GM23248 (cell line): ENCODE measurements around the gene VIPR2. TPM values are rescaled to one million over a fixed set of nuclear protein-coding genes. Genes with fewer than 3 reads are reported as not detected.

Experiments
- DNase-seq: peaks from one replicate; pipeline ENCODE4 v3.0.0-alpha.2; 2015
- H2AFZ ChIP-seq: fragments of 200-600 bp; sonication (generic); 2 replicates; pipeline ENCODE4 v1.6.1; 2016; ENCODE audit warnings: antibody characterized with exemption
- H3F3A ChIP-seq: fragments of 200-600 bp; sonication (generic); 2 replicates; pipeline ENCODE4 v1.6.1; 2016; ENCODE audit warnings: mild to moderate bottlenecking, antibody characterized with exemption, mixed run types; ENCODE audit not compliant: insufficient read depth
- H3K27ac ChIP-seq: fragments of 200-600 bp; sonication (generic); 2 replicates; pipeline ENCODE4 v1.5.1; 2016; ENCODE audit warnings: mild to moderate bottlenecking
- H3K27me3 ChIP-seq: fragments of 200-600 bp; sonication (generic); replicated peaks from 2 replicates; pipeline ENCODE4 v1.6.1; 2016; ENCODE audit warnings: mild to moderate bottlenecking; ENCODE audit not compliant: insufficient read depth
- H3K36me3 ChIP-seq: fragments of 200-600 bp; sonication (generic); 2 replicates; pipeline ENCODE4 v1.6.1; 2016; ENCODE audit warnings: low read depth, mild to moderate bottlenecking
- H3K4me1 ChIP-seq: fragments of 200-600 bp; sonication (generic); 2 replicates; pipeline ENCODE4 v1.6.1; 2016; ENCODE audit warnings: mild to moderate bottlenecking; ENCODE audit not compliant: insufficient read depth
- H3K4me2 ChIP-seq: fragments of 200-600 bp; sonication (generic); one replicate; pipeline ENCODE4 v1.6.1; 2016; ENCODE audit warnings: mild to moderate bottlenecking; ENCODE audit not compliant: unreplicated experiment
- H3K4me3 ChIP-seq: fragments of 200-600 bp; sonication (generic); 2 replicates; pipeline ENCODE4 v1.5.1; 2016; ENCODE audit warnings: mild to moderate bottlenecking
- H3K79me2 ChIP-seq: fragments of 200-600 bp; sonication (generic); 2 replicates; pipeline ENCODE4 v1.6.1; 2016; ENCODE audit warnings: mild to moderate bottlenecking; ENCODE audit not compliant: insufficient read depth
- H3K9ac ChIP-seq: fragments of 200-600 bp; sonication (generic); 2 replicates; pipeline ENCODE4 v1.6.1; 2016; ENCODE audit warnings: mild to moderate bottlenecking
- H3K9me2 ChIP-seq: fragments of 200-600 bp; sonication (generic); 2 replicates; pipeline ENCODE4 v1.6.1; 2016; ENCODE audit warnings: mixed run types, mild to moderate bottlenecking, moderate library complexity; ENCODE audit not compliant: insufficient read depth
- H3K9me3 ChIP-seq: fragments of 200-600 bp; sonication (generic); one replicate; pipeline ENCODE4 v1.6.1; 2017; ENCODE audit warnings: low read depth
- H4K20me1 ChIP-seq: fragments of 200-600 bp; sonication (generic); 2 replicates; pipeline ENCODE4 v1.6.0; 2016; ENCODE audit not compliant: insufficient read depth
- EZH2 ChIP-seq: fragments of 200-600 bp; sonication (generic); IDR thresholded peaks from 2 replicates; pipeline ENCODE4 v1.6.1; 2018; ENCODE audit warnings: antibody characterized with exemption, mild to moderate bottlenecking; ENCODE audit not compliant: insufficient read depth, poor library complexity, severe bottlenecking
- EZH2phosphoT487 ChIP-seq: fragments of 200-600 bp; sonication (generic); IDR thresholded peaks from 2 replicates; pipeline ENCODE4 v1.6.1; 2018; ENCODE audit warnings: antibody characterized with exemption, moderate library complexity, mild to moderate bottlenecking, low read depth; ENCODE audit not compliant: insufficient read depth
- WGBS, 2 experiments: methylation state at CpG; one replicate each; pipeline ENCODE4 v1.1.6; 2015 to 2017; ENCODE audit warnings: low lambda C conversion rate in 2 of 2, low coverage in 1 of 2; ENCODE audit errors: missing lambda C conversion rate in 2 of 2; 5-methylcytosine and 5-hydroxymethylcytosine counted together
- in situ Hi-C: fragments of 300-500 bp; cut with MboI; formaldehyde crosslinking; loops from 2 replicates; pipeline ENCODE4 v1.15.0; 2020
- polyA plus RNA-seq: library from polyadenylated mRNA; unstranded; fragments of >200 nt; fragmentation: Nextera tagmentation; extraction: Ambion mirVana; gene quantifications from 2 replicates; pipeline ENCODE4 v1.2.1, GENCODE V29; 2016
- total RNA-seq: library from RNA; depleted of rRNA; stranded (reverse); fragments of >200 nt; shearing (Covaris generic); gene quantifications from 2 replicates; pipeline ENCODE4 v1.2.3, GENCODE V29; 2014

VIPR2 gene
- total and polyA plus RNA-seq, 2 experiments from 2014 or later, result not detected

- Histone ChIP-seq H3K9me3 (no peaks in the 10 kb centered on the region), H3K36me3 (no peaks in the 10 kb centered on the region), H3K9ac (no peak overlapping the region), H3F3A (no peaks in the 10 kb centered on the region), H2AFZ (no peak overlapping the region), H3K79me2 (no peaks in the 10 kb centered on the region), H3K27ac (no peak overlapping the region), H4K20me1 (no peaks in the 10 kb centered on the region), H3K4me3 (no peak overlapping the region), H3K4me1 (no peaks in the 10 kb centered on the region), H3K4me2 (no peak overlapping the region), H3K27me3 (0 out of 2 replicates have a peak, but pooled peaks cover 4% of the 10 kb centered on the region), H3K9me2 (no peaks in the 10 kb centered on the region)
- WGBS, 2 experiments, result 86 to 96% methylated on average over 13 to 22 of the region's 22 CpGs
- no peak for DNase-seq
- no peak for TF ChIP-seq EZH2phosphoT487
- TF ChIP-seq EZH2, result no peak
- in situ Hi-C loops, result no loop called here
These were observed 147.2 kb downstream of the VIPR2 start for GRCh38 chr7:158997471-158997870.

GRCh38 chr7:158997110-158997453 is 147.6 kb downstream of the VIPR2 start:
- H3K27me3 ChIP-seq, result 0 out of 2 replicates have a peak, but pooled peaks cover 4% of the 10 kb centered on the region
- H3K79me2 ChIP-seq, result no peaks in the 10 kb centered on the region
- no peak overlapping the region for H2AFZ ChIP-seq
- no peaks in the 10 kb centered on the region for H3K9me3 ChIP-seq
- no peaks in the 10 kb centered on the region for H3K9me2 ChIP-seq
- in situ Hi-C loops, result no loop called here
- H3K4me2 ChIP-seq, result no peak overlapping the region
- DNase-seq, result no peak
- H3K4me1 ChIP-seq, result no peaks in the 10 kb centered on the region
- TF ChIP-seq EZH2, result no peak
- TF ChIP-seq EZH2phosphoT487, result no peak
- H3F3A ChIP-seq, result no peaks in the 10 kb centered on the region
- no peak overlapping the region for H3K9ac ChIP-seq
- H4K20me1 ChIP-seq, result no peaks in the 10 kb centered on the region
- H3K36me3 ChIP-seq, result no peaks in the 10 kb centered on the region
- H3K27ac ChIP-seq, result no peak overlapping the region
- no peak overlapping the region for H3K4me3 ChIP-seq
- 87 to 90% methylated on average over 26 to 32 of the region's 32 CpGs for WGBS, 2 experiments

GRCh38 chr7:158996214-158997109 is 148.2 kb downstream of the VIPR2 start:
- in situ Hi-C loops, result no loop called here
- Histone ChIP-seq H3K79me2 (no peaks in the 10 kb centered on the region), H4K20me1 (no peaks in the 10 kb centered on the region), H3K9me3 (no peaks in the 10 kb centered on the region), H3K4me1 (no peaks in the 10 kb centered on the region), H3K9me2 (no peaks in the 10 kb centered on the region), H3K27ac (no peak overlapping the region), H3F3A (no peaks in the 10 kb centered on the region), H2AFZ (no peak overlapping the region), H3K36me3 (no peaks in the 10 kb centered on the region), H3K4me2 (no peak overlapping the region), H3K27me3 (0 out of 2 replicates have a peak, but pooled peaks cover 4% of the 10 kb centered on the region), H3K4me3 (no peak overlapping the region), H3K9ac (no peak overlapping the region)
- DNase-seq, result no peak
- TF ChIP-seq EZH2 (no peak), EZH2phosphoT487 (no peak)
- 85 to 87% methylated on average over 43 to 47 of the region's 47 CpGs for WGBS, 2 experiments

GRCh38 chr7:158995514-158995913 is 149.2 kb downstream of the VIPR2 start:
- TF ChIP-seq EZH2phosphoT487 (no peak), EZH2 (no peak)
- in situ Hi-C loops, result no loop called here
- WGBS, 2 experiments, result 76 to 79% methylated on average over 16 to 17 of the region's 17 CpGs
- H3K9ac ChIP-seq, result no peak overlapping the region
- H3K27ac ChIP-seq, result no peak overlapping the region
- H3K79me2 ChIP-seq, result no peaks in the 10 kb centered on the region
- H3K4me1 ChIP-seq, result no peaks in the 10 kb centered on the region
- H3K4me3 ChIP-seq, result no peak overlapping the region
- no peaks in the 10 kb centered on the region for H3F3A ChIP-seq
- H3K9me2 ChIP-seq, result no peaks in the 10 kb centered on the region
- H3K27me3 ChIP-seq, result 0 out of 2 replicates have a peak, but pooled peaks cover 4% of the 10 kb centered on the region
- no peaks in the 10 kb centered on the region for H3K9me3 ChIP-seq
- no peak overlapping the region for H2AFZ ChIP-seq
- H4K20me1 ChIP-seq, result no peaks in the 10 kb centered on the region
- H3K36me3 ChIP-seq, result no peaks in the 10 kb centered on the region
- H3K4me2 ChIP-seq, result no peak overlapping the region
- DNase-seq, result no peak
